OCI-M2 (cell line): ENCODE data around the gene AIFM2.

Experiments used
- DNase-seq: peaks from one replicate; lab custom pipeline; 2025; ENCODE audit not compliant: unreplicated experiment; lab: John Stamatoyannopoulos, UW

AIFM2 gene

DNA sequence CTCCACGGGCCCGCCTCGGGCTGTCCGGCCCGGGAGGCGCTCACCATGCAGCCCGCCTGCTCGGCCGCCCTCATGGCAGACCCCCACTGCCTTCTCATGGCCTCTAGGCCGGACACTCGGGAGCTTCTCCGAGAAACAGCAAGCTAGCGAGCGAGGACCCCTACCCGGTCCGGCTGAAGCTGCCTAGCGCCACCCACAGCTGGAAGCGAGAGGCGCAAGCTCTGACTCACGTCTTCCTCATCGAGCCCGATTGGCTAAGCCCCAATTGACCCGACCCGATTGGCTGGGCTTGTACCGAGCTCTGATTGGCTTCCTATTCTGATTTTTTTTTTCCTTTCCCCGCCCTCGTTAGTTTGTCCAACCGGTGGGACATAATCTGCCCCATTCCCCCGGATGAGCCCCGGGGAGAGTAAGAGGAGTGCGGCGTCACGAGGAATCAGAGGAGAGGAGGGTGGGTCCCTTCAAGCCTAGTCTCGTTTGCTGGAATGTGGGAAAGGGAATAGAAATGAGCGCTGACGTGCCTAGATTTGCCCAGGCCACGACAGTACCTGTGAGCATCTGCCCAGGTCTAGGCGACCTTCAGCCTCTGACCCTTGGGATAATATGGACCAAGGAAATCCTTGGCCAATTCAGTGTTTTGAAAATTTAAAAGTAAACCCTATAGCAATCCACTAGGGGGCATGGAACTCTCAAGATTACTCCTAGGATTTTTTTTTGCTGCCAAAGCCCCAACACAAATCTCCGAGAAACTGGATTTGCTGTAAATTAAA, 14.0 kb upstream of the AIFM2 start, which contains the start of gene TYSND1:
TSS of gene TYSND1 (minus strand) at position 212 of the 770 bp plus-strand sequence. CDS start at position 98, 114 bp downstream.
- peak; percentile 90 for DNase-seq

DNA sequence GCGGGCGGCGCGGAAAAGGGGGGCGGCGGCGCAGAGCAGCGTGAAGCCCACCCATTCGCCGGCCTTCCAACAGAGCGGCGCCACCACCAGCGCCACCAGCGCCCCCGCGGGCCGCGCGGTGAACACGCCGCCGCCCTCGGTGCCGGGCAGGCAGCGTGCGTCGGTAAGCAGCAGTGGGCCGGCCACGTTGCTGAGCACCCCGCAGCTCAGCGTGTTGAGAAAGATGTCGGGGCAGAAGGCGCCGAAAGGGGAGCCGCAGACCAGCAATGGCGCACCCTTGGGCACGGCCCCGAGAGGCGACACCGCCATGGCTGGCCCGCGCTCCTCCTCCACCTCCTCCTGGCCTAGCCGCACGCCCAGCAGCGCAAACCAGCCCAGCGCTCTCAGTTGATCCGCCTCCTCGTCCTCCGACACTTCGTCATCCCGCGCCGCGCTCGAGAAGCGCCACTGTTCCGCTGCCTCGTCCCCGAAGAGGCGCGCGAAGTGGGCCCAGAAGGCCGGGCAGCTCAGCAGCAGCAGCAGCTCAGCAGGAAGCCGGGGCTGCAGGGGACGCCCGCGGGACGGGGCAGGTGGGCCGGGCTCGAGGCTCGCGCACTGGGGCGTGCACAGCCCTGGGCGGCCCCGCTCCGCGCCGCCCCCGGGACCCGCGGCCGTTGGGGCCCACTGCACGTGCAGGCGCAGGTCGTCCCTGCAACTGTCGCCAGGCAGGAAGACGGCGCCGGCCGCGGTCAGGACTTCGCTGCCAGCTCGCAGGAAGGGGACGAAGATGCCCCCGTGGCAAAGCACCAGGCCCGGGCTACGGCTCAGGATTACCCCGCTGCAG, 13.3 kb upstream of the AIFM2 start:
- no peak for DNase-seq

DNA sequence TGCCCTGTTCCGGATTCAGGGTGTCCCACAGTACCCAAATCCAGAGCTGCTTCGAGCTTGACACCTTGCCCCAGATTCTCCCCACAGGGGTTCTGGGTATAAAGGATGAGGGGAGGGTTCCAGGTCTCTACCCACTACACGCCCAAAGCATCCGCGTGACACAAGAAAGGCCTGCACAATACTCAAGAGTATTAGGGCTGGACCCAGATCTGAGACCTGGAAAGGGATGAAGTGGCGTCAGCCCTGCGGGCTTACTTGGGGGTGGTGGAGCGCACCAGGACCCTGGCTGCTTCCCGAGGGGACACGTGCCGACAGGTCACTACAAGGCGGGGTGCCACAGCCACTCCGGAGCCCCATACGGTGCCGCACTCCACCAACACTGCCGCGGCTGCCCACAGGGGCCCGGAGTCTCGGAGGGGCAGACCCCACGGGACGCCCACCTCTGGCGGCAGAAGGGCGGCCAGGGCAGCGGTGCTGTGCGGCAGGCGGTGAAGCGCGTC, 12.6 kb upstream of the AIFM2 start:
- DNase-seq = no peak

DNA sequence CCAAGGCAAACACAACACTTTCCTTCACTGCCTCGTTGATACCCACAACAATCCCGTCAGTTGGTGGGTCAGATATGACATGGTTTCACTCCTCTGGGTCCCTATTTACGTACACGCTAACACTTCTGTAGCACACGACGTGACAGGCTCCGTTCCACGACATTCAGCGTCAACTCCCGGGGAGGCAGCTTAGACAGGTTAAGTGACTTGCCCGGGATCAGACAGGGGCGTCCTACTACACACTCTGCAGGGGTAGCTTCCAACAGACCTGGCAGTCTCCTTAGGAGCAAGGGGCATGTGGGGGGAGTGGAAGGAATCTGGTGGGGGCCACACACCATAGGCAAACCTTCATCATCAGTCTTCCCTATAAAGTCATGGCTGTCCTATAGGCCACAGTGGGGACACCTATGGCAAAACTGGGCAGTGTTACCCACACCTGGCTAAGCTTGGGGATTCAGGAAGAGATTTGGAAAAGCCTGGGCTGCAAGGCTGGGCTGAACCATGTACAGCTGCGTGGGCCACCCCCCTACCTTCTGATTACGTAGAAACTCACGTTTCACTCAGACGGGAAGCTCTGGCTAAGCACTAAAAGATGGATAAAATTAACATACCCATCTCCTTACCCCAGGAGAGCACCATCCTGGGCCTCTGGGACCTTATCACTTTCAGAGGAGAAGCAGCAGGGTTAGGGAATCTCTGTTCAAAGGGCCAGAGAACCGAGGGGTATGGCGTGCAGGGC, 11.9 kb upstream of the AIFM2 start:
- DNase-seq = no peak

DNA sequence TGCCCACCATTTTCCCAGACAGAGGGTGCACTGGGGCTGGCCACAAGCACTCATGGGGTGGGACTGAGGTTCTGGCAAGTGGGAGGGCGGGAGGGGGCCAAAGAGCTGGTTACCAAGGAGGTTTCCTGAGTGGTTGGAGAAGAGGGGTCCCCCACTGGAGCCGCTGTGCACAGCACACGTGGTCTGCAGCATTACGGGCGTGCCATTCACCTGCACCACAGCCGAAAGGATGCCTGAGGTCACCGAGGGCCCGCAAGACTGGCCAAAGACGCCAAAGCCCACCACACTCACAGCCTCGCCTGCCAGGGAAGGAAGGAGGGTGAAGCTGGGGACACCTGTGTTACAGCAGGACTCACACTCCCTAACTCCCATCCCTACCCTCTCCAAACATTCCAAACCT, 9.9 kb upstream of the AIFM2 start:
- DNase-seq = no peak

DNA sequence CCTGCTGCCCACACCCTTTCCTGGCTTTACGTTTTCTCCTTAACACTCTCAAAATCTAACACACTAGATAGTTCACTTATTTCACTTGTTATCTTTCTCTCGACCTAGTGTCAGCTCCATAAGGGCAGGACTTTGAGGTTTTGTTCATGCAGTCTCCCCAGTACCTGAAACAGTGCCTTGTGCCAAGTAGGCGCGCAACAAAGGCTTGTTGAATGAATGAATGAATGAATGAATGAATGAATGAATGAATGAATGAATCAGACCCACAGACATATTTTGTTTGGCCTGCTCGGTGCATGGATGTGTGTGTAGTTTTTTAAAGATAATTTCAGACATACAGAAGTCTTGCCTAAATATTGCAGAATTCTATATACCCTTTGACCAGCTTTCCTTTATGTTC, 7.7 kb upstream of the AIFM2 start:
- no peak for DNase-seq

DNA sequence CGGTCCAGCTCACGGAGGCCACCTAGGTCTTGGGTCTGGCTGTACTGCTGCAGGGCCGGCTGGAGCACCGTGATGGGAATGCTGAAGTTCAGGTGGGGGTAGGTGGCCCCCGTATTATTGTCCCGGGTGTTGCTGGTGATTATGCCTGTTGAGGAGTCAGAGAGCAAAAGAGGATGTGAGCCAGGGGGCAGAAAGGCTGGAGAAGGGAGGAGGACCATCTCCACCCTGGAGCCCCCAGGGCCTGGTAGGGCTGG, 7.3 kb upstream of the AIFM2 start:
- DNase-seq = no peak

DNA sequence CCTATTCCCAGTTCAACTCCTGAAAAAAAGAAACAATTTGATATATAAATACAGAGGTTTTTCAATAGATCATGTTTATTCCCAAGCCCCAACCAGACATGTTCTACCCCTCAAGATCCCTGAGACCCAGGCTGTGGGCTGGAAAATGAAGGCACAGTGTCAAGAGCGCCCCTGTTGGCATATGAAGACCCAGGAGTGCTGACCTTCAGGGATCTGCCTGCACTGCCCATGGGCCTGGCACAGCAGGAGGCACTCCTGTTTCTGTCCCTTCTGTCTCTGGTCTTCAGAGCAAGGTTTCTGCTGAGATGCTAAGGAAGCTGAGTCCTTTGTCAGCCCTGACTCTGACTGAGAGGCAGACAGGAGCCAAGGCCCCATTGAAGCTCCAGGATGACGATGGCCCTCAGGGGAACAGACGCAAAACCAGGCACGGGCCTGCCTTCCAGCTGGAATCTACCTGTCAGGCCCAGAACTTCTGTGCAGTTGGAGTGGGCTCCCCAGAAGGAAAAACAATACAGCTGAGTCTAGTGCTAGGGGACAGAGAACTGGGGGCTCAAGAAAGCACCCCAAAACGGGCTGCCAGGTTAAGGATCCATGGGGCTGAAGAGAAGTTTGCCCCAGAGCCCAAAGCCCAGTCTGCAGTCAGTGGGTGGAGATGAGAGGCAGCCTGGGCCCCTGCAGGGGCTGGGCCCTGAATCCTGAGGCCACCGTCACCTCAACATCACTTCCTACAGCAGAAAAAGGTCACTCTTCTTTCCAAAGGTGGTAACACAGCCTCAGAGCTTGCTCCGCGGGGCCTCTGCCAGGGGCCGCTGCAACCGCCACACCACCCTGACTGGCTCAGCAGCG, 6.7 kb upstream of the AIFM2 start:
- no peak for DNase-seq

DNA sequence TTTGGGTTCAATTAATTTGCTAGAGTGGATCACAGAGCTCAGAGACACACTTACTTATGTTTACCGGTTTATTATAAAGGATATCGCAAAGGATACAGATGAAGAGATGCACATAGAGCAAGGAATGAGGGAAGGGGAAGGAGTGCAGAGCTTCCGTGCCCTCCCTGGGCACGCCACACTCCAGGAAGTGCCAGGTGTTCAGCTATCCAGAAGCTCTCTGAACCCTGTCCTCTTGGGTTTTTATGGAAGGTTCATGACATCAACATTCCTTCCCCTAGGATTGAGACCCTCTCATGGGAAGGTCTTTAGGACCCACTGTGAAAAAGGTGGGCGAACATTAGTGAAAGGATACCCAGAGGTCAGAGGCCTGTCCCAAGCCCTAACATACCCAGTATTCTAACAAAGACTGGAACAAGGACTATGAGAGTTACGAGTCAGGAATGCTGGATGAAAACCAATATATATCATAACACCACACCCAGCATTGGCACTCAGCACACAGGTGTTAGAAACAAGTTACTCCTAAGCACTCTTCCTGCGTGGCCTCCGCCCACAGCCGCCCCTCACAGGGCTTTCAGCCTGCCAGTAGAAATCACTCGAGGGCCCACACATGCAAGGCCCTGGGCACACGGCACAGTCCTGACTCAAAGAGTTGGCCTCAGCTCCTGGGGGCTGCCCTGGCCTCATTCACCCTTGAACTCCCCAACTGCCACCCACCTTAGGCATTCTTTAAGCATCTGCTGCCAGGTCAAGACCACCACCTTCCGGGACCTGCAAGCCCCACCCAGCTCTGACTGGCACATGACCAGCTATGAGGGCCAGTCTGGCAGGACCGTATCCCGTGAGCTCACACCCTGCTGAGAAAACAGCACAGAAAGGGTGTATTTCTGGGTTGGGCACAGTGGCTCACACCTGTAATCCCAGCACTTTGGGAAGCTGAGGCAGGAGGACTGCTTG, 5.6 kb upstream of the AIFM2 start:
- DNase-seq = no peak

DNA sequence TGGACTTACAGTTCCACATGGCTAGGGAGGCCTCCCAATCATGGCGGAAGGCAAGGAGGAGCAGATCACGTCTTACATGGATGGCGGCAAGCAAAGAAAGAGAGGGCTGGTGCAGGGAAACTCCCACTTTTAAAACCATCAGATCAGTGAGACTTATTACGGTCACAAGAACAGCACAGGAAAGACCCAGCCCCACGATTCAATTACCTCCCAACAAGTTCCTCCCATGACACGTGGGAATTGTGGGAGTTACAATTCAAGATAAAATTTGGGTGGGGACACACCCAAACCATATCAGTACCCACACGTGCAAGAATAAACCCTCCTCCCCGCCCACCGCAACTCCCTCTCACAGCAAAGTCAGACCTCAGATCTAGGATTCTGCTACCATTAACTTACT, 4.5 kb upstream of the AIFM2 start:
- DNase-seq = no peak

DNA sequence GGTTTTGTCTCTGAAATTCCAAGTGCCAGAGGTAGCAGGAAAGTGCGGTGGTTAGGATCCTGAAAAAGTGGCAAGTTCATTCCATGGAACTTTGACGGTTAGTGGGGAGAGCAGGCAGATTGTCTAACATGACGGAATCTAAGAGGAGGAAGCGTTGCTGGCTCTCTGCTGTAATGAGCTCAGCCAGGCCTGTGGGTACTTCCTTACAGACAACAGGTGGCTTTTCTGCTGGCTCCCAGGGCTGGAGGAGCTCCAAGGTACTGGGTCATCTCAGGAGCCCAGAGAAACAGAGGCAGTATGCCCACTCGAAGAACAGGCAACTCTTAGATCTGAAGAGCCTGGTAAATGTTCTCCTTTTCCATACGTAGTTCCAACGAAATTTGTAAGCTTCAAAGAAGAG, 3.1 kb upstream of the AIFM2 start:
- DNase-seq = no peak

DNA sequence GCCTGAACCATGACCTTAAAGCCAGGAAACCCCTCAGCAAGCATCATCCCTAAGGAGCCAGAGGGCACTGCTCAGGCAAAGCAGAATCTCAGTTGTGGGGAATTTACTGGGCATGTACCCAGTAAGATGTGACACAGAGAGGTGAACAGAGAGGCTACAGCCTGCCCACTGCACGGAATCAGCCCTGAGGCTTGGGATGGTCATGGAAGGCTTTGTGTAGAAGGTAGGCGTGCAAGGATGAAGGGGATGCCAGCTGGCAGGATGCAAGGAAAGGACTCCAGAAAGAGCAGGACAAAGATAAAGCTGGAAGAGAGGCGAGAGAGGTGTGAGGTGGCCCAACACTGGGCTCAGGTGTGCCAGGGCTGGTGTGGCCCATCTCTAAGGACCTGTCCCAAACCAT, 2.4 kb upstream of the AIFM2 start:
- no peak for DNase-seq

DNA sequence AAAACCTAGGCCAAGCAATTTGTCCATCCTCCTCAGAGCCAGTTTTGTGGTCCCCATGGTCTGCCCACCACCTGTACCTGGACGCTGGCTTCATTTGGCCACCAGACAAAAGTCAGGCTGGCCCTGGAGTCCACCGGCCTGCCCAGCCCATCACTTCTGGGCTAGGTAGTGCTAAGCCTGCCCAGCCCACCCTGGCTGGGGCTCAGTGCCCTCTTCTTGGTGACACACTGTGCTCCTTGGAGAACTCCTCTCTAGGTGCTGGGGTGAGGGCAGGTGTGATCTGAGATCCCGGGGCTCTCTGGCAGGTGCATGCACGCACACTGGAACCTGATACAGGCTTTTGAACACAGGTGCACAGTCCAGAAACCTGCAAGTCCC, 1.1 kb downstream of the AIFM2 start:
- DNase-seq = no peak

DNA sequence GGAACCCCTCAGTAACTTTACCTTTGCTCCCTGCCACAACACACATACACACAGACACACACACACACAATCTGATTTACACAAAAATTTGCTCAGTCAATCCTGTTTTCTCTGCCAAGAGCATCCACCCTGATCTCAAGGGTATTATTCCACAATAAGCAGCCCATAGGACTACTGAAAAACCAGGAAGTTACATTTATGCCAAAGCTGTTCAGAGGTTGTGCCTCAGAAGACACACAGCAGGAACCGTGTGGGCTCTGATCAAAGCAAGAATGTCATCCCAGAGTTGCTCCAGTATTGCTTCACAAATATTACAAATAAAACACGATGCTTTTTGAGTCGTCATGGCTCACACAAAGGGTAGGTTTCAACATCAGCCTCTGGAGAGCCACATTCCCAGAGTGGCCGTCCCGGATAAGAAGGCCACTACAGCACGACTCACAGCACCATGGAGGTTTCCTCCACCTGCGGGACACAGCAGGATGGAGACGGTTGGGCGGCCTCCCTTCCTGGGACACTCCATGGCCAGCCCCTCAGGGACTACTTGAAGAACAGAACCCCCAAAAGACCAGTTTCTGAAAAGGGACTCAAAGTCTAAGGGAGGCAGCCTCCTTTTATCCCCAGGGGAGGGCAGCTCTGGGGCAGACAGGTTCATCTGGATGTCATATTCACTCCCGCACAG, 1.6 kb downstream of the AIFM2 start:
- no peak for DNase-seq

DNA sequence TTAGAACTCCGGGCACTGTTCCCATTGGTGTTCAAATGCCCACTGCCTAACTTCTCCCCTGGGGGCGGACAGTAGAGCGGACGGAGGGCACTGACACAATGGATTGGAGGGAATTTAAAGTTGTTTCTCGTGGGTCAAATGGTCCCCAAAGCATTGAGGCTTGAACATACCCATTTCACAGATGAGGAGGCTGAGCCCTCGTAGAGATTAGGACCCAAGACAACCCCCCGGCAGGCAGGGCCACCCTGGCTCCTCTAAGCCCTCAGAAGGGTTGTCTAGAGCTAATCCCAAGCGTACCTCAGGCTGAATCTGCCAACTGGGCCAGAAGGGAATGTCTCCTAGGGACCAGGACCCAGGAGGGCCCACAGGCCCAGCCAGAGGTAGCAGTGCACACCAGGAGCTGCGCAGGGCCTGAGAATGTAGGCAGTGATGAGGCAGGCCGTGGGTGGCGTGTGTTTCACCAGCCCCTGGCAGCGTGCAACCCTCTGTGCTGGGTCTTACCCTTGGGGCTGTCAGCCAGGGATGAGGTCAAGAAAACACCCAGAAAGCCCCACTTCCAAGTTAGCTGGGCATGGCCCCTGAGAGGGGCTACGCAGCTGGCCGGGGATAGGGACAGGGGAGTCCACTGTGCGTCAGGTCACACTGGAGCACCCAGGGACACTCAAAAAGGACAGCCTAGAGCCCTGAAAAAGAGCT, 5.8 kb downstream of the AIFM2 start:
- DNase-seq = no peak

DNA sequence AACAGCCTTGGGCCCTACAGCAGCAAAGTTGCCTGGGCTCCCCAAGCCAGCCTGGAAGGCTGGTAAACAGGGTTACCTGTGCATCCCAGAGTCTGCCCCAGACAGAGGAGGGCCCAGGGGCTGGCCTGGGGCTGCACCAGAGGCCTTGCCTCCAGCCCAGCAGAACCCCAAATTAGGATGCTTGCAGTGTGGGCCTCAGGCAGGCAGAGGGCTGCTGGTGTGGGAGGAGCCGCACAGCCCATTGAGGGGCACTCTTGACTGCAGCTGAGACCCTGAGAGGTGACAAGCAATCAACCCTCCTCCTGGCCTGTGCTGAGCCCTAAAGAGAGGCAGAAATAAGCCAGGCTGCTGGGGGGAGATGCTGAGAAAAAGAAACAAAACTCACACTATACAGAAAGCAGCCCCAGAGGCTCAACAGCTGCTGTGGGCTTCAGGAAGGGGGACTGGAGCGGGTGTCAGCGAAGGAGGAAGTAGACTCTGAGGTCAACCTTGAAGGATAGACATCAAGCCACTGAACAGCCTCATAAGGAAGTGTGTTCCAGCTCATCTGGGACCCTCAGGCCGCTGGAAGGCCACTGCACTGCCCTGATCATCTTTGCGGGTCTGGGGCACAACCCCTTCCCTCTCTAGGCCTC, 6.6 kb downstream of the AIFM2 start:
- no peak for DNase-seq

DNA sequence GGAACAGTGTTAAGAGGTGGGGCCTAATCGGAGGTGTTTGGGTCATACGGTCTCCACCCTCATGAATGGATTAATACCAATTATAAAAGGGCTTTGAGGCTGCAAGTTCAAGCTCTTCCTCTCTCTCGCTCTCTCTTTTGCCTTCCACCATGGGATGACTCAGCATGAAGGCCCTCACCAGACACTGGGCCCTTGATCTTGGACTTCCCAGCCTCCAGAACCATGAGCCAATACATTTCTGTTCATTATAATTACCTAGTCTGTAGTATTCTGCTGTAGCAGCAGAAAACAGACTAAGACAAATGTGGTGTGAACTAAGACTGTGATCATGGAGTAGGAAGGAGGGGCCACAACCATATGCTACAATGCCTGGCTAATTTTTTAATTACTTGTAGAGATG, 7.7 kb downstream of the AIFM2 start:
- no peak for DNase-seq

DNA sequence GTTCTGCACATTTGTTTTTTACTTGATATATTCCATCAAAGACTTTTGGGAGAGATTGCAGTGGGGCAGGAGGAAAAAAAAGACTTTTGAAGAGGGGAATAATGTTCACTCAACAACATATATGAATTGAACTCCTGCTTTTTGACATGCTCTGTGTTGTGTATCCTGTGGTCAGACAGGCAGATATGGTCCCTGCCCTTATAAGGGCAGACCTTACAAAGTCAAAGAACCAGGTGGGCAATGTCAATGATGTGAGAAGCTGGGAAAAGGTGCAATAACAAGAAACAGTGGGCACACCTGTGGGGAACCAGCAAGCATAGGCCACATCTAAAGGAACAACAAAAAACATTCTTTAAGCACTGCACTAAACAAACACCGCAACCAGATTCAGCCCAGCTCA, 8.2 kb downstream of the AIFM2 start:
- no peak for DNase-seq
